Stomach (tissue), 9 donors: ENCODE results near the gene CDK10. TPM values are rescaled to one million over a fixed set of nuclear protein-coding genes. Genes with fewer than 3 reads are reported as not detected.

Experiments used
- DNase-seq, 2 donors: peaks; one replicate each; pipeline versions ENCODE4 v3.0.0 to v3.0.0-alpha.2; 2013 to 2019
- H3K27ac ChIP-seq, 5 donors: fragments of 200-600 bp in 4 of 5; sonication (generic) in 4 of 5; one replicate each; pipeline ENCODE4 v1.5.1; 2013 to 2019; ENCODE audit warnings: mild to moderate bottlenecking in 1 of 5, moderate library complexity in 1 of 5
- H3K27me3 ChIP-seq, 3 donors: fragments of 200-600 bp; sonication (generic); one replicate each; pipeline ENCODE4 v1.5.1; 2017 to 2019; ENCODE audit warnings: mixed run types in 1 of 3
- H3K36me3 ChIP-seq, 4 donors: fragments of 200-600 bp; sonication (generic); 1 replicate in 3 of 4; 2 replicates in 1 of 4; pipeline ENCODE4 v1.5.1; 2016 to 2019
- H3K4me1 ChIP-seq, 4 donors: fragments of 200-600 bp; sonication (generic); one replicate each; pipeline ENCODE4 v1.5.1; 2016 to 2019
- H3K4me3 ChIP-seq, 4 donors: fragments of 200-600 bp; sonication (generic) in 3 of 4; one replicate each; pipeline ENCODE4 v1.5.1; 2016 to 2019; ENCODE audit warnings: mild to moderate bottlenecking in 1 of 4
- H3K9me3 ChIP-seq, 4 donors: fragments of 200-600 bp; sonication (generic); one replicate each; pipeline ENCODE4 v1.5.1; 2016 to 2019
- CTCF ChIP-seq, 7 experiments: fragments of 450-650 bp in 4 of 7; fragments of 200-600 bp in 3 of 7; sonication (generic) in 3 of 7; IDR thresholded peaks; one replicate each; pipeline ENCODE4 v1.5.1; 2016 to 2019; ENCODE audit warnings: antibody characterized with exemption in 7 of 7, control low read depth in 2 of 7, mild to moderate bottlenecking in 1 of 7
- EP300 ChIP-seq: sonication (generic); formaldehyde crosslinking; IDR thresholded peaks from one replicate; pipeline ENCODE4 v1.6.1; 2017; ENCODE audit warnings: antibody characterized with exemption
- POLR2A ChIP-seq, 4 donors: fragments of 450-650 bp; IDR thresholded peaks; one replicate each; pipeline ENCODE4 v1.6.1; 2016; ENCODE audit warnings: antibody characterized with exemption in 4 of 4, control low read depth in 2 of 4, mild to moderate bottlenecking in 1 of 4, moderate library complexity in 1 of 4
- POLR2AphosphoS5 ChIP-seq, 3 donors: sonication (generic); formaldehyde crosslinking; IDR thresholded peaks; one replicate each; pipeline ENCODE4 v1.6.1; 2016; ENCODE audit warnings: antibody characterized with exemption in 3 of 3
- WGBS, 5 donors: extraction: QIAGEN DNeasy Blood & Tissue Kit in 3 of 5; methylation state at CpG; one replicate each; pipeline versions ENCODE4 v1.1.5 to v1.1.7; 2013 to 2018; 5-methylcytosine and 5-hydroxymethylcytosine counted together
- intact Hi-C: fragments of 100-400 bp; cut with DNase I; formaldehyde crosslinking; loops from one replicate; pipeline ENCODE4 v1.15.1; 2023; ENCODE audit warnings: low total_unique reads
- polyA plus RNA-seq, 3 donors: library from polyadenylated mRNA; stranded (reverse); fragments of 200-250 nt; gene quantifications; one replicate each; pipeline ENCODE4 v1.2.3, GENCODE V29; 2013
- total RNA-seq, 5 donors: library from RNA; depleted of rRNA; stranded (reverse); fragments of >200 nt; gene quantifications; one replicate each; pipeline versions ENCODE4 v1.1.0 to v1.2.3, GENCODE V29; 2014 to 2016
- donor health status: healthy with polysubstance abuse.
- donor health status: Bipolar disorder and iron deficiency.
- donor health status: healthy.

CDK10 gene
- total and polyA plus RNA-seq, 8 donors = 40.9 to 256 (median 86.4) TPM

GRCh38 chr16:89639385-89639784 lies 47.1 kb upstream of the CDK10 start:
- TF ChIP-seq POLR2A (IDR thresholded peaks at IDR 0.05) = no peak
- TF ChIP-seq POLR2AphosphoS5 (IDR thresholded peaks at IDR 0.05) = no peak
- no peak for TF ChIP-seq EP300
- TF ChIP-seq CTCF (IDR thresholded peaks at IDR 0.05) = no peak
- 31 to 56% (median 40%) methylated on average over 5 to 6 of the region's 6 CpGs for WGBS, 5 donors
- peaks cover 8 to 22% (median 18%) of the 10 kb centered on the region in 4 donors for H3K4me1 ChIP-seq
- no peak overlapping the region for H3K4me3 ChIP-seq
- peaks cover 0 to 10% (median 0%) of the 10 kb centered on the region in 3 donors for H3K27me3 ChIP-seq
- no peak overlapping the region for H3K27ac ChIP-seq
- DNase-seq = no peak
- no peaks in the 10 kb centered on the region for H3K9me3 ChIP-seq
- peaks cover under 1 to 7% (median 4%) of the 10 kb centered on the region in 4 donors for H3K36me3 ChIP-seq
- intact Hi-C loops = no loop called here

- WGBS, 5 donors = 26 to 55% (median 44%) methylated on average over 14 of the region's 14 CpGs
- intact Hi-C loops = loop anchor here (10.0 kb wide), 1 partner anchor 67 kb away; the partner anchor contains the start of gene CPNE7
- Histone ChIP-seq H3K4me1 (peaks cover 8 to 22% (median 18%) of the 10 kb centered on the region in 4 donors), H3K27ac (no peak overlapping the region), H3K4me3 (peak overlapping the region in 2 of 4 donors; percentile 35 to 37), H3K9me3 (no peaks in the 10 kb centered on the region), H3K36me3 (peaks cover 22 to 29% (median 26%) of the 10 kb centered on the region in 4 donors), H3K27me3 (peaks cover 0 to 10% (median 0%) of the 10 kb centered on the region in 3 donors)
- DNase-seq = no peak
- TF ChIP-seq POLR2A (IDR thresholded peaks at IDR 0.05) (no peak), CTCF (IDR thresholded peaks at IDR 0.05) (peak in 1 of 7 experiments; percentile 2), EP300 (no peak)
Observed at GRCh38 chr16:89641458-89642119, 44.9 kb upstream of the CDK10 start.

- TF ChIP-seq CTCF (IDR thresholded peaks at IDR 0.05) (no peak), POLR2A (IDR thresholded peaks at IDR 0.05) (no peak), EP300 (no peak), POLR2AphosphoS5 (IDR thresholded peaks at IDR 0.05) (no peak)
- peaks cover 8 to 22% (median 18%) of the 10 kb centered on the region in 4 donors for H3K4me1 ChIP-seq
- H3K9me3 ChIP-seq = no peaks in the 10 kb centered on the region
- 71 to 82% (median 74%) methylated on average over 13 of the region's 13 CpGs for WGBS, 5 donors
- H3K4me3 ChIP-seq = no peak overlapping the region
- H3K27ac ChIP-seq = no peak overlapping the region
- intact Hi-C loops = loop anchor here (10.0 kb wide), 1 partner anchor 68 kb away; the partner anchor contains the start of gene CPNE7
- DNase-seq = no peak
- peaks cover 0 to 10% (median 0%) of the 10 kb centered on the region in 3 donors for H3K27me3 ChIP-seq
- peaks cover 30 to 37% (median 35%) of the 10 kb centered on the region in 4 donors for H3K36me3 ChIP-seq
Observed at GRCh38 chr16:89642574-89642973, 43.9 kb upstream of the CDK10 start.

GRCh38 chr16:89643769-89644300 lies 42.7 kb upstream of the CDK10 start:
- WGBS, 5 donors = 64 to 80% (median 77%) methylated on average over 10 to 14 of the region's 14 CpGs
- peaks cover 30 to 44% (median 41%) of the 10 kb centered on the region in 4 donors for H3K36me3 ChIP-seq
- H3K27ac ChIP-seq = no peak overlapping the region
- TF ChIP-seq EP300 (no peak), CTCF (IDR thresholded peaks at IDR 0.05) (no peak), POLR2AphosphoS5 (IDR thresholded peaks at IDR 0.05) (no peak), POLR2A (IDR thresholded peaks at IDR 0.05) (no peak)
- H3K9me3 ChIP-seq = no peaks in the 10 kb centered on the region
- intact Hi-C loops = loop anchor here (10.0 kb wide), 1 partner anchor 69 kb away; the partner anchor contains the start of gene CPNE7
- no peak for DNase-seq
- H3K4me3 ChIP-seq = no peak overlapping the region
- peaks cover 0 to 10% (median 0%) of the 10 kb centered on the region in 3 donors for H3K27me3 ChIP-seq
- H3K4me1 ChIP-seq = peaks cover 8 to 22% (median 18%) of the 10 kb centered on the region in 4 donors
